Neural cell (in vitro differentiated cells): ENCODE results near the gene CHCHD1. TPM values are rescaled to one million over a fixed set of nuclear protein-coding genes. Genes with fewer than 3 reads are reported as not detected.

Source experiments
- H2AFZ ChIP-seq: fragments of 200-600, 300-800 bp; sonication (generic), shearing (Covaris generic); 2 replicates; pipeline ENCODE4 v1.6.0; 2014; ENCODE audit warnings: low read depth, mild to moderate bottlenecking, antibody characterized with exemption, low read length, moderate library complexity
- H3F3A ChIP-seq: fragments of 200-600 bp; shearing (Covaris generic); 2 replicates; pipeline ENCODE4 v1.6.1; 2016; ENCODE audit warnings: mild to moderate bottlenecking, moderate library complexity, mixed read lengths, antibody characterized with exemption, low read length; ENCODE audit not compliant: insufficient read depth, poor library complexity, severe bottlenecking
- H3K27ac ChIP-seq: fragments of 200-600, 300-800 bp; sonication (generic), shearing (Covaris generic); 2 replicates; pipeline ENCODE4 v1.5.1; 2014; ENCODE audit warnings: mild to moderate bottlenecking, low read length, moderate library complexity
- H3K27me3 ChIP-seq: fragments of 300-800, 200-600 bp; sonication (generic), shearing (Covaris generic); 2 replicates; pipeline ENCODE4 v1.6.0; 2014; ENCODE audit warnings: mild to moderate bottlenecking, low read depth, low read length, moderate library complexity; ENCODE audit not compliant: insufficient read depth
- H3K36me3 ChIP-seq: fragments of 300-800, 200-600 bp; sonication (generic), shearing (Covaris generic); 2 replicates; pipeline ENCODE4 v1.5.1; 2014; ENCODE audit warnings: mild to moderate bottlenecking, antibody characterized with exemption, low read length, moderate library complexity; ENCODE audit not compliant: insufficient read depth
- H3K4me2 ChIP-seq: fragments of 300-800, 200-600 bp; sonication (generic), shearing (Covaris generic); 2 replicates; pipeline ENCODE4 v1.6.0; 2014; ENCODE audit warnings: mild to moderate bottlenecking, low read length
- H3K4me3 ChIP-seq: fragments of 300-800, 200-600 bp; sonication (generic), shearing (Covaris generic); 2 replicates; pipeline ENCODE4 v1.5.1; 2014; ENCODE audit warnings: mild to moderate bottlenecking, low read length, moderate library complexity
- H3K79me2 ChIP-seq: fragments of 200-600 bp; shearing (Covaris generic); replicated peaks from 2 replicates; pipeline ENCODE4 v1.6.0; 2014; ENCODE audit warnings: mild to moderate bottlenecking, low read length, moderate library complexity; ENCODE audit not compliant: insufficient read depth
- H3K9ac ChIP-seq: fragments of 300-800, 200-600 bp; sonication (generic), shearing (Covaris generic); 2 replicates; pipeline ENCODE4 v1.6.1; 2016; ENCODE audit warnings: mild to moderate bottlenecking, low read length, mixed read lengths
- H3K9me2 ChIP-seq: fragments of 200-600 bp; shearing (Covaris generic); 2 replicates; pipeline ENCODE4 v1.6.1; 2016; ENCODE audit warnings: mild to moderate bottlenecking, low read length, mixed read lengths; ENCODE audit not compliant: insufficient read depth
- H3K9me3 ChIP-seq: fragments of 200-600, 300-800 bp; sonication (generic), shearing (Covaris generic); 2 replicates; pipeline ENCODE4 v1.6.1; 2016; ENCODE audit warnings: mild to moderate bottlenecking, mixed run types, low read length, moderate library complexity, mixed read lengths
- H4K20me1 ChIP-seq: fragments of 200-600 bp; shearing (Covaris generic); 2 replicates; pipeline ENCODE4 v1.6.1; 2016; ENCODE audit warnings: mild to moderate bottlenecking, mixed run types; ENCODE audit not compliant: insufficient read depth
- CTCF ChIP-seq: fragments of 450-650 bp; IDR thresholded peaks from 2 replicates; pipeline ENCODE4 v1.5.1; 2014; ENCODE audit warnings: antibody characterized with exemption, mild to moderate bottlenecking, moderate library complexity; ENCODE audit not compliant: poor library complexity, severe bottlenecking
- EP300 ChIP-seq: fragments of 450-650 bp; conservative IDR thresholded peaks from 2 replicates; pipeline ENCODE4 v1.6.1; 2014; ENCODE audit warnings: antibody characterized with exemption, mild to moderate bottlenecking, moderate library complexity; ENCODE audit not compliant: poor library complexity, severe bottlenecking
- EZH2 ChIP-seq: fragments of 200-600, 300-800 bp; shearing (Covaris generic), sonication (generic); IDR thresholded peaks from 2 replicates; pipeline ENCODE4 v1.6.1; 2014; ENCODE audit warnings: antibody characterized with exemption, low read length, borderline replicate concordance, mild to moderate bottlenecking; ENCODE audit not compliant: insufficient read depth, poor library complexity, severe bottlenecking
- MXI1 ChIP-seq: fragments of 450-650 bp; conservative IDR thresholded peaks from 2 replicates; pipeline ENCODE4 v1.6.1; 2014; ENCODE audit warnings: antibody characterized with exemption, mild to moderate bottlenecking; ENCODE audit not compliant: poor library complexity, severe bottlenecking
- POLR2AphosphoS5 ChIP-seq: IDR thresholded peaks from 2 replicates; pipeline ENCODE4 v1.6.1; 2012
- RAD21 ChIP-seq: fragments of 450-650 bp; conservative IDR thresholded peaks from 2 replicates; pipeline ENCODE4 v1.6.1; 2014; ENCODE audit warnings: antibody characterized with exemption, mild to moderate bottlenecking, moderate library complexity
- REST ChIP-seq: IDR thresholded peaks from 2 replicates; pipeline ENCODE4 v1.6.1; 2012; ENCODE audit warnings: borderline replicate concordance
- SMC3 ChIP-seq: fragments of 450-650 bp; conservative IDR thresholded peaks from 2 replicates; pipeline ENCODE4 v1.6.1; 2014; ENCODE audit warnings: antibody characterized with exemption, mild to moderate bottlenecking, moderate library complexity; ENCODE audit not compliant: poor library complexity
- TAF1 ChIP-seq: IDR thresholded peaks from 2 replicates; pipeline ENCODE4 v1.6.1; 2012; ENCODE audit warnings: low read depth
- polyA plus RNA-seq: library from polyadenylated mRNA; depleted of rRNA; stranded (reverse); fragments of >200 nt; gene quantifications from 2 replicates; pipeline ENCODE4 v1.2.3, GENCODE V29; 2014

The CHCHD1 gene
- polyA plus RNA-seq, 1 donor from 2014 or later, result 82.5 TPM

- Histone ChIP-seq H3K9me2 (no peaks in the 10 kb centered on the region), H3K4me3 (no peak overlapping the region), H3F3A (no peaks in the 10 kb centered on the region), H3K79me2 (peaks cover 47% of the 10 kb centered on the region), H3K9me3 (no peaks in the 10 kb centered on the region), H3K4me2 (no peak overlapping the region), H3K9ac (no peak overlapping the region), H4K20me1 (no peaks in the 10 kb centered on the region), H3K27me3 (no peaks in the 10 kb centered on the region), H3K27ac (no peak overlapping the region), H2AFZ (no peak overlapping the region), H3K36me3 (no peaks in the 10 kb centered on the region)
- TF ChIP-seq SMC3 (no peak), POLR2AphosphoS5 (no peak), TAF1 (no peak), REST (no peak), EP300 (no peak), CTCF (no peak), EZH2 (no peak), RAD21 (no peak)
Measured at GRCh38 chr10:73779539-73780197, 2.2 kb upstream of the CHCHD1 start.

- Histone ChIP-seq H3K27me3 (no peaks in the 10 kb centered on the region), H3K36me3 (no peaks in the 10 kb centered on the region), H3K9me3 (no peaks in the 10 kb centered on the region), H3K9ac (no peak overlapping the region), H3K4me2 (peak overlapping the region; percentile 94), H3K4me3 (peak overlapping the region; percentile 71), H2AFZ (no peak overlapping the region), H4K20me1 (no peaks in the 10 kb centered on the region), H3F3A (no peaks in the 10 kb centered on the region), H3K27ac (no peak overlapping the region), H3K9me2 (no peaks in the 10 kb centered on the region), H3K79me2 (peaks cover 43% of the 10 kb centered on the region)
- TF ChIP-seq TAF1 (no peak), EP300 (no peak), POLR2AphosphoS5 (no peak), REST (no peak), EZH2 (no peak), MXI1 (no peak), SMC3 (no peak), RAD21 (no peak)
Measured at GRCh38 chr10:73780301-73780700, 1.5 kb upstream of the CHCHD1 start.
